ENCODE measurements around the gene PLA2R1.

Gene PLA2R1

DNA sequence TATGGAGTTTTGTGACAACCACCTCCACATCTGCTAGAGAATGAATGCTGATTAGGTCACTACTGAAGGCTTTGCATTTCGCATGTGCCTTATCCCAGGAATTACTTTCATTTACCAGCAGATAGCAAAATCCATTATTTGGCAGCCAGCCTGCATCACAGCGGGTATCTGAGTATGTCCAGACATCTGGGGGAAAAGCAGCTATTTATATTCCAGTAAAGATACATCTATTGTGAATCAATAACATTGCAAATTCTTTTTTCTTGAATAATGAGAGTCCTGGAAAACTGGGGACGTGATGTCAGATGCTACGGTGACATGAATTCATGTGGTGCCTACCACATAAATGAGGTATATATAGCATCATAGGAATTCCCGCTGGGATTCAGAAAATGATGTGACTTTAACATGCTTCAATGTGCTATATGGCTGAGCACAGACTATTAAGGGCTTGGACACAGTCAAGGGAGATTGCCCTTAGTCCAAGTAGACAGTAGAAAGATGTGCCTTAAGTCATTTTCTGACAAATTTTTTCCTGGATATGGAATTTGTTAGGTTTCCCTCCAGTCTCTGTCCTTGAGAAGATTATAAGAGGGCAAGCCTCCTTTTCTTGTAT lies 180.2 kb downstream of the PLA2R1 start:
- no peaks in the 10 kb centered on the region for H3K27me3 ChIP-seq (ENCODE audit: control insufficient read depth, insufficient read depth, low read length)
- no peak overlapping the region for H3K4me3 ChIP-seq (ENCODE audit: low read length)
- H3K4me2 ChIP-seq (ENCODE audit: low read length): no peak overlapping the region
- no peaks in the 10 kb centered on the region for H3K36me3 ChIP-seq (ENCODE audit: insufficient read depth, low read length)
- no peak overlapping the region for H3K9ac ChIP-seq (ENCODE audit: low read depth, low read length)
- H3K4me1 ChIP-seq (ENCODE audit: control insufficient read depth, insufficient read depth, low read length): peaks cover 11% of the 10 kb centered on the region
- no peaks in the 10 kb centered on the region for H3K9me3 ChIP-seq (replicated peaks; ENCODE audit: low read length)

Data from skeletal muscle satellite cell (primary cell).